Progenitor cell of endocrine pancreas (in vitro differentiated cells): ENCODE data around the gene GMPR. TPM values are rescaled to one million over a fixed set of nuclear protein-coding genes. Genes with fewer than 3 reads are reported as not detected.

Experiments used
- DNase-seq: peaks from one replicate; pipeline ENCODE4 v3.0.0; 2021; ENCODE audit warnings: low spot score; ENCODE audit not compliant: unreplicated experiment
- H3K27ac Mint-ChIP-seq: 2 replicates; pipeline ENCODE4 v1.8.0; 2021; ENCODE audit warnings: mild to moderate bottlenecking, moderate library complexity, mixed read lengths
- H3K27me3 Mint-ChIP-seq: 2 replicates; pipeline ENCODE4 v1.8.0; 2021; ENCODE audit warnings: mixed read lengths
- H3K36me3 Mint-ChIP-seq: 2 replicates; pipeline ENCODE4 v1.8.0; 2022; ENCODE audit warnings: mixed read lengths; ENCODE audit not compliant: insufficient read depth
- H3K4me1 Mint-ChIP-seq: 2 replicates; pipeline ENCODE4 v1.8.0; 2021; ENCODE audit warnings: low read depth, mixed read lengths
- H3K4me3 Mint-ChIP-seq: 2 replicates; pipeline ENCODE4 v1.8.0; 2021; ENCODE audit warnings: low read depth, mild to moderate bottlenecking, moderate library complexity, mixed read lengths
- H3K9me3 Mint-ChIP-seq: 2 replicates; pipeline ENCODE4 v1.8.0; 2021; ENCODE audit warnings: low read depth, mixed read lengths
- CTCF ChIP-seq: fragments of 200-600 bp; sonication (generic); IDR thresholded peaks from one replicate; pipeline ENCODE4 v1.5.0; 2021; ENCODE audit warnings: antibody characterized with exemption, mild to moderate bottlenecking; ENCODE audit not compliant: unreplicated experiment
- total RNA-seq: library from RNA; stranded (reverse); gene quantifications from 2 replicates; pipeline ENCODE4 v1.2.1, GENCODE V29; 2021

The GMPR gene
- total RNA-seq, 1 donor from 2014 or later, result 0.50 TPM

- no peak for DNase-seq
- no peak overlapping the region for H3K4me3 Mint-ChIP-seq
- peaks cover 3% of the 10 kb centered on the region for H3K9me3 Mint-ChIP-seq
- no peaks in the 10 kb centered on the region for H3K36me3 Mint-ChIP-seq
- peaks cover 12% of the 10 kb centered on the region for H3K4me1 Mint-ChIP-seq
- H3K27me3 Mint-ChIP-seq, result peaks cover 3% of the 10 kb centered on the region
- H3K27ac Mint-ChIP-seq, result no peak overlapping the region
- no peak for TF ChIP-seq CTCF
Measured at GRCh38 chr6:16227048-16227562, 11.3 kb upstream of the GMPR start.

- TF ChIP-seq CTCF, result no peak
- peaks cover 3% of the 10 kb centered on the region for H3K9me3 Mint-ChIP-seq
- H3K27ac Mint-ChIP-seq, result no peak overlapping the region
- H3K36me3 Mint-ChIP-seq, result no peaks in the 10 kb centered on the region
- H3K4me3 Mint-ChIP-seq, result no peak overlapping the region
- peaks cover 15% of the 10 kb centered on the region for H3K4me1 Mint-ChIP-seq
- peaks cover 3% of the 10 kb centered on the region for H3K27me3 Mint-ChIP-seq
- DNase-seq, result no peak
Measured at GRCh38 chr6:16227605-16228004, 10.8 kb upstream of the GMPR start.

- TF ChIP-seq CTCF, result no peak
- Mint-ChIP-seq H3K9me3 (peaks cover 3% of the 10 kb centered on the region), H3K4me1 (peaks cover 15% of the 10 kb centered on the region), H3K4me3 (no peak overlapping the region), H3K27me3 (peaks cover 3% of the 10 kb centered on the region), H3K27ac (no peak overlapping the region), H3K36me3 (no peaks in the 10 kb centered on the region)
- no peak for DNase-seq
Measured at GRCh38 chr6:16228043-16228442, 10.3 kb upstream of the GMPR start.

- Mint-ChIP-seq H3K9me3 (peaks cover 3% of the 10 kb centered on the region), H3K27ac (no peak overlapping the region), H3K4me3 (no peak overlapping the region), H3K36me3 (no peaks in the 10 kb centered on the region), H3K27me3 (peaks cover 3% of the 10 kb centered on the region), H3K4me1 (peaks cover 9% of the 10 kb centered on the region)
- no peak for TF ChIP-seq CTCF
- DNase-seq, result no peak
Measured at GRCh38 chr6:16228709-16229665, 9.4 kb upstream of the GMPR start.

- TF ChIP-seq CTCF, result no peak
- H3K4me1 Mint-ChIP-seq, result peaks cover 5% of the 10 kb centered on the region
- peaks cover 3% of the 10 kb centered on the region for H3K9me3 Mint-ChIP-seq
- H3K27me3 Mint-ChIP-seq, result peaks cover 3% of the 10 kb centered on the region
- H3K36me3 Mint-ChIP-seq, result no peaks in the 10 kb centered on the region
- H3K27ac Mint-ChIP-seq, result no peak overlapping the region
- no peak overlapping the region for H3K4me3 Mint-ChIP-seq
- no peak for DNase-seq
Measured at GRCh38 chr6:16229700-16230099, 8.7 kb upstream of the GMPR start.
